ENCODE measurements around the gene NABP2. TPM values are rescaled to one million over a fixed set of nuclear protein-coding genes. Genes with fewer than 3 reads are reported as not detected.
A peak's percentile ranks its signal among the peaks of the same experiment; 100 is the strongest.
"Not testable (repeated sequence)": the region's sequence is repeated elsewhere in the genome, so short reads cannot be mapped to it uniquely, and the experiment has no call there.

The NABP2 gene
- 1 to 10 TPM; 3.2 to 8.8 (median 6.8) TPM for polyA plus RNA-seq

DNA sequence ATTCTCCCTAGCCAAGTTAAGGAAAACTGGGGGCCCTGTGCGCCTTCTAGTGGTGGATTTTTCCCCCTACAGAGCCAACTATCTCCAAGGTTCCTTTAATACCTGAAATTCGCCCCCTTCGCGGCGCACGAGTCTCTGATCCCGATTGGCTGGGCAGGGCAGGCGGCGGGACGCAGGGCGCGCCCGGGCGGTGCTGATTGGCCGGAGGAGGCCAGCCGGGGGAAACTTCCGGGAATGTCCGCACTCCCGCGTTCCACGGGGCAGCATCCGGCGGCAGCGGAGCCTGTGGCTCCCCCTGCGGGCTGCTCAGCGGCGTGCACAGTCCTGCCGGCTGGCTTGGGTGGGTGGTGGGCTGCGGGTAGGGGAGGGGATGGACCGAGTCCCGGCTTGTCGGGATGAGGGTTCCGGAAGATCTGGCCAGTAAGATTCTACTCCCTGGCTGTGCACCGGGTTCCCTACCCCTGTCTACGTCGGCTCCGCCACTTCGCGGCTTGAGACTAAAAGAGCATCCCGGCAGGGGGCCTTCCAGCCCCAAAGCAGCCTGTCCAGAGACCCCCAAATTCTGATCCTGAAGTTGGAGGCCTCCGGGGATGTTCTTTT, at the start of gene NABP2:
TSS of gene NABP2 (plus strand) at position 241 of the 600 bp plus-strand sequence. CDS start 515 bp downstream, outside the sequence.
- H3K4me1 Mint-ChIP-seq = peaks cover 51% of the 10 kb centered on the region in 2 donors
- H3K27ac Mint-ChIP-seq = peak within 1 kb of the TSS; percentile 93 to 100 (median 100)
- H3K27me3 Mint-ChIP-seq (ENCODE audit: low read depth in 3 of 3) = peaks cover 0 to 11% (median 6%) of the 10 kb centered on the region in 3 donors
- no peaks in the 10 kb centered on the region for H3K9me3 Mint-ChIP-seq
- peaks cover 0 to 3% (median 0%) of the 10 kb centered on the region in 3 donors for H3K36me3 Mint-ChIP-seq
- peak within 1 kb of the TSS; percentile 86 to 99 (median 94) for H3K4me3 Mint-ChIP-seq
- DNase-seq = peak; percentile 94 to 95 (median 94)

DNA sequence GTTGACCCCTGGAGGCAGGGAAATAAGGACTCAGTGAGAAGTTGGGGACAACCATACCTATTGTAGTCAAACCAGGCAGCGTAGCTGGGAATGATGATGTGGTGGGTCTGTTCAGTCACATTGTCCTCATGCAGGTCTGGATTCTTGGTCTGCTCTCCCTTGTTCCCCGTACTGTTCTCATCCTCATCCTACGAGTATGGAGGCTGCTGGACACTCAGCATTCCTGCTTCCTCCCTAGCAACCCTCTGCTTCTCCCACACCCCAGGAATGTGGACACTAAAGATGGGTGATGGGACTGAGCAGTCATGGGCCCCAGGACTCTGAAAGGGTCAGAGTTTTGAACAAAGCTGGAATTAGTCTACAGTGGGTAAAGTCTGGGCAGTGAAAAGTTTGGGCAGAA, 45.8 kb upstream of the NABP2 start:
- no peaks in the 10 kb centered on the region for H3K4me1 Mint-ChIP-seq
- H3K27me3 Mint-ChIP-seq (ENCODE audit: low read depth in 3 of 3) = peaks cover 0 to 2% (median 0%) of the 10 kb centered on the region in 3 donors
- no peaks in the 10 kb centered on the region for H3K9me3 Mint-ChIP-seq
- DNase-seq = no peak
- no peak overlapping the region for H3K27ac Mint-ChIP-seq
- no peak overlapping the region for H3K4me3 Mint-ChIP-seq
- peaks cover 39 to 57% (median 49%) of the 10 kb centered on the region in 3 donors for H3K36me3 Mint-ChIP-seq

DNA sequence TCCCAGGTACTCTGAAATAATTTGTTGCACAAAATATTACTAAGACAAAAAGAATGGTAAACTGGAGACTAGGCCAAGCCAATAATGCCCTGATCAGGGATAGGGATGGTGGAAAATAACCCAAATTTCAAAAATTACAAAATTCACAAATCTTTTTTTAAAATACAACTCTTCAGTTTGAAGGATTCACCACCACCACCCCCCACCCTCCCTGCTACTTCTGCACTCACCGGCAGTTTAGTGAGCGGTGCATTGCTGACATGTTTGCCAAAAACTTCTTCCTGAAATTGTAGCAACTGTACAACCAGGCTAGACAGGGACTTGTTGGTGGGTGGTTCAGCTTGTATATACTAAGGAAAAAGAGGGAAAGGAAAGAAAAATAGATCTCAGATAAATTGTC, 37.2 kb upstream of the NABP2 start:
- Mint-ChIP-seq H3K4me3 (peak overlapping the region in 4 of 5 donors; percentile 29 to 93 (median 68)), H3K36me3 (peaks cover 7 to 20% (median 8%) of the 10 kb centered on the region in 3 donors), H3K4me1 (peaks cover 34 to 46% of the 10 kb centered on the region in 2 donors), H3K9me3 (no peaks in the 10 kb centered on the region), H3K27ac (peak overlapping the region in 5 of 6 donors; percentile 55 to 91 (median 73)), H3K27me3 (ENCODE audit: low read depth in 3 of 3) (peaks cover 10 to 18% (median 16%) of the 10 kb centered on the region in 3 donors)
- DNase-seq = no peak

DNA sequence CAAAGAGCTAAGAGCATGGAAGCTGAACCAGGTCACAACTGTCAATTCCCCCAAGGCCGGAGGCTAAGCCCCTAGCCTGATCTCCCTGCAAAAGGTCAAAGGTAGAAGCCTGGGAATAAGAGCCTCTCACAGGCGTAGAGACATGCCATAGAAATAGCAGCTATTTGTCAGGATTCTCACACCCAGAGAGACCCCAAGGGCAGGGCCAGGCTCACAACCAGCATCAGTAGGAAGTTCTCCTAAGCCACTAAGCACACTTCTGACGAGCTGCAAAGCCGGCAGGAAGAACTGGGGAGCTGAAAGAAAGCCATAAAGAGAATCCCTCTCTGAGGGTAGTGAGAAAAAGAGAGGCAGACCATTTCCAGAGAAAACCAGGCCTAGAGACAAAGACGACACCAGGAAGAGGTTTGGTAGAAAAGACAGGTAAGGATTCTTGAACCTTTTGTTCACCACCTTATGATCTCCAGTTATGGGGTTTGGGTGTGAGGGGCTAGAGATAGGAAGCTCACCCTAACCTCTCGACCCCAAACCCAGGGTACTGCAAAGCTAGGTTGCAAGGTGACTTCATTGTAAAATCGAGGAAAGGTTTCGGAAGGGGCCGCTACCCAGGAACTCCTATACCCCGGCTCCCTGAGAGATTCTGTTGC, 35.9 kb upstream of the NABP2 start:
- peak in 1 of 3 donors; percentile 16 for DNase-seq
- no peaks in the 10 kb centered on the region for H3K9me3 Mint-ChIP-seq
- H3K27ac Mint-ChIP-seq = peak overlapping the region; percentile 73 to 99 (median 91)
- peaks cover 10 to 18% (median 16%) of the 10 kb centered on the region in 3 donors for H3K27me3 Mint-ChIP-seq (ENCODE audit: low read depth in 3 of 3)
- peaks cover 7 to 19% (median 8%) of the 10 kb centered on the region in 3 donors for H3K36me3 Mint-ChIP-seq
- peaks cover 42 to 56% of the 10 kb centered on the region in 2 donors for H3K4me1 Mint-ChIP-seq
- peak overlapping the region; percentile 86 to 98 (median 89) for H3K4me3 Mint-ChIP-seq

DNA sequence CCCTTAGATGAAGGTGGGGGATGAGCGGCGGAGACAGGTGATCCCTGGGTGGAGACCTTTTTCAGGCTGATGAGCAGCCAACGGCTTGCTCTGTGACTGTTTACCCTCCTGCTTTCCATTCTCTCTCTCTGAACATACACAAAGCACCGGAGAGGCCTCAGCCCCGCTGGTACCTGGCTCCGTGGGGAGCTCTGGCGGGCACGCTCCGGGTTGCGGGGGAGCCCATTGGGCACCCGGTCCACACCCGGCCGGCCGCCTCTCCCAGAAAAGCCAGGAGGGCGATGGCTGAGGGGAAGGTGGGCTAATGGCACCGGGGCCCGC, 35.4 kb upstream of the NABP2 start:
- DNase-seq = peak in 1 of 3 donors; percentile 22
- H3K4me3 Mint-ChIP-seq = peak overlapping the region; percentile 86 to 98 (median 89)
- no peaks in the 10 kb centered on the region for H3K9me3 Mint-ChIP-seq
- peak overlapping the region; percentile 73 to 99 (median 91) for H3K27ac Mint-ChIP-seq
- peaks cover 7 to 16% (median 8%) of the 10 kb centered on the region in 3 donors for H3K36me3 Mint-ChIP-seq
- peaks cover 10 to 18% (median 17%) of the 10 kb centered on the region in 3 donors for H3K27me3 Mint-ChIP-seq (ENCODE audit: low read depth in 3 of 3)
- H3K4me1 Mint-ChIP-seq = peaks cover 43 to 60% of the 10 kb centered on the region in 2 donors

DNA sequence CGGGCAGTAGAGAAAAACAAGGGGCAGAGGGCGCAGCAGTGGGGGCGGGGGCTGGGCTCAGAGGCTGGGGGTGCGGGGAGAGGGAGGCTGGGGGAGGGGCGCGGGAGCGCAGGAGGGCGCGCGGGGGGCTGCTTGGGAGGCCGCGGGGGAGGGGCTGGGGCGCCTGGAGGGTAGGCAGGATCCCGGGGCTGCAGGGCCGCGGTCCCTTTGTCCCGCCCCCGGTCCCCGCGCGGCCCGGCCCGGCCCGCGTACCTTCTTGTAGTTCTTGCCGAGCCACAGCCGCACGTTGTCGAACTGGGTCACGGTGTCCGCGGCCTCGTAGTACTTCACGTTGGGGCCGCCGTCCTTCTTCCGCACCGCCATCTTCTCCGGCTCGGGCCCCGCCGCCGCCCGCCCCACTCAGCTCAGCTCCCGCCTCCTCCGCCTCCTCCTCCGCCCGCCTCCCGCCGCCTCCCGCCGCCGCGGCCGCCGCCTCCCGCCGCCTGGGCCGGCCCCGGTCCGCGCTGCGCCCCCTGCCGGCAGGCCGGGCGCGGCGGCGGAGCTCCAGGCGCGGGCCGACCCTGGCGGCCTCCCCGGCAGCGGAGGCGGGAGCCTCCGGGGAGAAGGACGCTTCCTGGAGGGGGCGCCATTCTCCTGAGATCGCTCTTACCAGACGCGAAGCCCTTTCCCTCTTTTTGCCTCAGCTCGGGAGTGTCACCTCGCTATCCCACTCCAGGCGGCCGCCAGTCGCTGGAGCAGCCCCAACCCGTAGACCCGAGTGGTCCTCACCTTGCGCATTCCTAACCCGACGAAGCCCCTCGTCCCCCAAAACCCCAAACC, 34.8 kb upstream of the NABP2 start, which contains the start of gene SMARCC2:
TSS of gene SMARCC2 (minus strand) at position 385 of the 819 bp plus-strand sequence. CDS start at position 363, 22 bp downstream.
- DNase-seq = peak; percentile 84 to 88 (median 86)
- H3K4me1 Mint-ChIP-seq = peaks cover 43 to 60% of the 10 kb centered on the region in 2 donors
- H3K36me3 Mint-ChIP-seq = peaks cover 6 to 12% (median 8%) of the 10 kb centered on the region in 3 donors
- peak within 1 kb of the TSS; percentile 93 to 99 (median 96) for H3K27ac Mint-ChIP-seq
- peak within 1 kb of the TSS; percentile 92 to 98 (median 97) for H3K4me3 Mint-ChIP-seq
- peaks cover 10 to 18% (median 17%) of the 10 kb centered on the region in 3 donors for H3K27me3 Mint-ChIP-seq (ENCODE audit: low read depth in 3 of 3)
- no peaks in the 10 kb centered on the region for H3K9me3 Mint-ChIP-seq

DNA sequence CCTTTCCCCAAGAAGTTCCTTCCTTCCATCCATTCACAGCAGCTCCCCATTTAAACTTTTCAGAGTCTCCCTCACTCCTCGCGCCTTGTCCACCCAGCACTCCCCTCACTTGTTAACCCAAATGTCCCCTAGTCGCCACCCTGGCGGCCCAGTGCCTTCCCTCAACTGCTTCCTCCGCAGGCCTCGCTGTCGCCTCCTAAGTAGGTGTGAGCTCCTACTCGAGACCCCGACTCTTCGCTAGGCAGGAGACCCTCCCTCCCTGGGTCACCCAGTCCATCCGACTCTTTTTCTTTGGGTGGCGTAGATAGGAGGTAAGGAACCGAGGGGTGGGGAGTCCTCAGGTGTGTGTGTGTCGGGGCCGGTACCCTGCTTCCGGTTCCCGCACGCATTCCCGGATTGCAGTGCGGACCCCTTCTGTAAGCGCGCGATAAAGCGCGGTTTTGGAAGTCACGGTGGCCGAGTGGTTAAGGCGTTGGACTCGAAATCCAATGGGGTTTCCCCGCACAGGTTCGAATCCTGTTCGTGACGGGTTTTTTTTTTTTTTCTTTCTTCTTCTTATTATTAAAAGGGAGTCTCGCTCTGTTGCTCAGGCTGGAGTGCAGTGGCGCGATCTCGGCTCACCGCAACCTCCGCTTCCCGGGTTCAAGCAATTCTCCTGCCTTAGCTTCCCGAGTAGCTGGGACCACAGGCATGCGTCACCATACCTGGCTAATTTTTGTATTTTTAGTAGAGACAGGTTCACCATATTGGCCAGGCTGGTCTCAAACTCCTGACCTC, 34.0 kb upstream of the NABP2 start:
- H3K4me1 Mint-ChIP-seq = peaks cover 43 to 60% of the 10 kb centered on the region in 2 donors
- peaks cover 3 to 4% (median 4%) of the 10 kb centered on the region in 3 donors for H3K36me3 Mint-ChIP-seq
- H3K9me3 Mint-ChIP-seq = no peaks in the 10 kb centered on the region
- DNase-seq = peak; percentile 72 to 74 (median 74)
- peaks cover 10 to 18% (median 17%) of the 10 kb centered on the region in 3 donors for H3K27me3 Mint-ChIP-seq (ENCODE audit: low read depth in 3 of 3)
- H3K27ac Mint-ChIP-seq = peak overlapping the region; percentile 92 to 98 (median 96)
- H3K4me3 Mint-ChIP-seq = peak overlapping the region; percentile 92 to 98 (median 97)

DNA sequence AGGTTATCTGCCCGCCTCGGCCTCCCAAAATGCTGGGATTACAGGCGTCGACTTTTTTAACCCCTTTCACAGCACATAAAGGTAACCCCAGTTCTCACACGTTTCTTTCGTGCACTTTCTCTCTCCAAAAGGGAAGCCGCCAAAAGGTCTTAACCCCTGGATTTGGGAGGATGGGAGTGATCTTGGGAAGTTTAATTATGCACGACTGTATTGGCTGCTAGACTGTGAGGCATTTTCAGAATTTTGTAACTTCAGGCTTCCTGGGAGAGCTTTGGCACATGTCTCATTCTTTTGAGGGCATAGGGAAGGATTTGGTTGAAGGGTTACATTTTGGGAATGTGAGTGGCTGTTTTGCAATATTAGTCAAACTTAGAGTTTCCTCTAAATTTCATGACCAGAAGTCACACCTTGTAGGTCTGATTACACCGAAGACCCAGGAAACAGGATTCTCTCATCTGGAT, 33.4 kb upstream of the NABP2 start:
- Mint-ChIP-seq H3K27me3 (ENCODE audit: low read depth in 3 of 3) (peaks cover 10 to 18% (median 17%) of the 10 kb centered on the region in 3 donors), H3K9me3 (no peaks in the 10 kb centered on the region), H3K4me3 (peak overlapping the region; percentile 92 to 98 (median 97)), H3K36me3 (peaks cover 2 to 4% (median 4%) of the 10 kb centered on the region in 3 donors), H3K4me1 (peaks cover 43 to 58% of the 10 kb centered on the region in 2 donors), H3K27ac (peak overlapping the region; percentile 92 to 98 (median 96))
- DNase-seq = no peak

DNA sequence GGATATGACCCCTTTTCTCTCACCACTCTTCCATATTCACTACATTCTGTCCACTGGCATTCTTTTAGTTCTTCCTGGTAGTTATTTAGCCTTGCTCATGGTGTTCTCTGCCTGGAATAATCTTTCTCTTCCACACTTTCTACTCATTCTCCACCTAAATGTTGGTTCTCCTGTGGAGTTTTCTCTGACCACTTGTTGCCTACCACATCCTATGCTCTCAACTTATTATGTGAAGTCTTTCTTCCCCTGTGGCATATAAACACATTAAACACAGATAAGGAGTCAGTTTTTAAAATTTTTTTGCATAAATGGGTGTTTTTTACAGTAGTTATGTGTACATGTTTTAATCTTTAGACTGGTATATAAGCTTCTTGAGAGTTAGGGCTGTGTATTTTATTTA, 31.6 kb upstream of the NABP2 start:
- Mint-ChIP-seq H3K4me3 (peak overlapping the region; percentile 12 to 46 (median 37)), H3K27ac (peak overlapping the region in 5 of 6 donors; percentile 12 to 88 (median 41)), H3K9me3 (no peaks in the 10 kb centered on the region)

DNA sequence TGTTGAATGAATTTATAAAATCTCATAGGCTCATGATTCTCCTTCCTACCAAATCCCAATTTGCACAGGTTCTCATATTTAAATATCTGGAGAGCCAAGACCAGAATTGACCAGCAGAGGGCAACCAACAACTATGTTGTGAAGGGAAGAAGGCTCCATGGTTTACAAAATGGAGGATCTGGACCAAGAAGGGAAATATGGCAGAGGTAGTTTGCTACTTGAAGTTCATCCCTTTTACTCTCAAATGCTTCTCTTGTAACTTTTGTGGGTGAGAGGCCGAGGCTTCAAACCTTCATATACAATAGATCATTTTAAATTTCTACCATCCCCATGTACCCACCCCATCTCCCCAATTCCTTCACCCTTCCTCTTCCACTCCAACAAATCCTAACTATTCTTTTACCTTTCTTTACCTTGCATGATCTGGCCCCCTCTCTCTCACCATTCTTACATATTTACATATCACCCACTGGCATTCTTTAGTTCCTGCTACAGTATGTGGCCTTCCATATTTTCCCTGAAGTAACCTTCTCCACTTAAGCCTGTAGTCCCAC, 31.0 kb upstream of the NABP2 start:
- Mint-ChIP-seq H3K36me3 (peaks cover 0 to 4% (median 0%) of the 10 kb centered on the region in 3 donors), H3K4me3 (peak overlapping the region; percentile 12 to 46 (median 37)), H3K27me3 (ENCODE audit: low read depth in 3 of 3) (peaks cover 10 to 18% (median 17%) of the 10 kb centered on the region in 3 donors), H3K4me1 (peaks cover 28 to 37% of the 10 kb centered on the region in 2 donors), H3K27ac (peak overlapping the region in 4 of 6 donors; percentile 36 to 88 (median 62)), H3K9me3 (no peaks in the 10 kb centered on the region)
- peak; percentile 67 to 75 (median 72) for DNase-seq

More for the DNA sequence above, 31.6 kb upstream of the NABP2 start:
- Mint-ChIP-seq H3K36me3 (peaks cover 0 to 4% (median 0%) of the 10 kb centered on the region in 3 donors), H3K27me3 (ENCODE audit: low read depth in 3 of 3) (peaks cover 10 to 18% (median 17%) of the 10 kb centered on the region in 3 donors), H3K4me1 (peaks cover 33 to 43% of the 10 kb centered on the region in 2 donors)
- peak in 1 of 3 donors; percentile 12 for DNase-seq

DNA sequence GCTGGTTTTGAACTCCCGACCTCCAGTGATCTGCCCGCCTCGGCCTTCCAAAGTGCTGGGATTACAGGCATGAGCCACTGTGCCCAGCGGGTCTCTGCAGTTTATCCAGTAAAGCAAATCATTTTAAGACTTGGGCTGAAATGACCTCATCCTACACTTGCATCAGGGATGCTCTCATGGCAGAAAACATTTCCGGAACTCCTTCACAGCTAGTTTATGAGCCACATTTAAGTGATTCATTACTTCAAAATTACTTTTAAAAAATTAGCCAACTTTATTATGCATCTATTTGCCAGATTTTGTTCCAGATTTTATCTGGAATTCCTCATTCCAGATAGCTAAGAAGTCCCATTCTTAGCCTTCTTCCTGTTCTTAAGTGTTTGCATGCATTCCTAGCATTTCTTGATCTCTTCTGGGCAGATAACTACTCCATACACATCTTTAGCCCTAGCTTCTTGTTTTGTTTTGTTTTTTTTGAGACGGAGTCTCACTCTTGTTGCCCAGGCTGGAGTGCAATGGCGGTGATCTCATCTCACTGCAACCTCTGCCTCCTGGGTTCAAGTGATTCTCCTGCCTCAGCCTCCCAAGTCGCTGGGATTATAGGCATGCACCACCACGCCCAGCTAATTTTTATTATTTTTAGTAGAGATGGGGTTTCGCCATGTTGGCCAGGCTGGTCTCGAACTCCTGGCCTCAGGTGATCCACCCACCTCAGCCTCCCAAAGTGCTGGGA, 27.2 kb upstream of the NABP2 start:
- H3K4me3 Mint-ChIP-seq; DNase-seq; H3K27me3 Mint-ChIP-seq (ENCODE audit: low read depth in 3 of 3); H3K36me3 Mint-ChIP-seq; H3K9me3 Mint-ChIP-seq; H3K27ac Mint-ChIP-seq: not testable (repeated sequence)
- peaks cover 9 to 13% of the 10 kb centered on the region in 2 donors for H3K4me1 Mint-ChIP-seq
